ENCODE results near the gene EPB41L1.

Gene EPB41L1

DNA sequence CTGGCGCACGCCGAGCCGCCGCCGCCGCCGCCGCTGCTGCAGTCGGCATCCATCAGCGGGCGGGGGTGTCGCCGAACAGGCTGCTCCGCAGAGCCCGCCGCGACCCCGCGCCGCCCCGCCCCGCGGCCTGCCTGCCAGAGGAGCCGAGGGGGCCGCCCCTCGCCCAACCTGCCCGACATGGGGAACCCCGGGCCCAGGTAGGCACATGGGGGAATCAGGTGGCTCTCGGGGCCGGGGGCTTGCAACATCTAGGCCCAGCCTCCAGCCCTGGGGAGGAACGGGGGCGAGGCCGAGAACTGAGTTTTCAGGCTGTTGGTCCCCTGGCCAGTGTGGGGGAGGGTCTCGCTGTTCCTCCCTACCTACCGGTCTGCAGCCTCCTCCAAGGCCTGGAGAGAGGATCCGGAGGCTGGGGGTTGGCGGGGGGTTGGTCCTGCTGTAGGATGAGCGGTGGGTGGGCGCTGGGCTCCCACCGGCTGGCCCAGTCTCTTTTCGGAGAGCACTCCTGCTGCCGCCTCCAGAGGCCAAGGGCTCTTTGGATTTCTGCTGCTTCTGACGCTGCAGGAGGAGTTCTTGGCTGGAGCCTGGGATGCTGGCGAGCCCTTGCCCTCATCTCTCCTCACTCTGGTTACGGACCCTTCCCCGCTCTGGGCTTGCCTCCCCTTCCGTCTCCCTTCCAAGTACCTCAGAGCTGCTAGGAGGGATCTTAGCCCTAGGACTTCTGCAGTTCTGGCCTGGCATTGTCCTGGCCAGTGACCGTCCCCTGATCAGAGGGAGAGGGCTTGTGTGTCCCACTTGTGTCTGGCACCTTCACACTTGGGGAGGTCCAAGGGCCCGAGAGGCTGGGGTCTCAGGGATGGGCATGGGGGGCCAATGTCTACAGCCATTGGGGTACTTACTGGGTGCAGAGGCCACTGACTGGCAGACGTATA lies at the start of gene EPB41L1:
TSS of gene EPB41L1 (plus strand) at position 41 of the 929 bp plus-strand sequence. CDS start 19,038 bp downstream, outside the sequence.
- DNase-seq (ENCODE audit: low spot score), result no peak

DNA sequence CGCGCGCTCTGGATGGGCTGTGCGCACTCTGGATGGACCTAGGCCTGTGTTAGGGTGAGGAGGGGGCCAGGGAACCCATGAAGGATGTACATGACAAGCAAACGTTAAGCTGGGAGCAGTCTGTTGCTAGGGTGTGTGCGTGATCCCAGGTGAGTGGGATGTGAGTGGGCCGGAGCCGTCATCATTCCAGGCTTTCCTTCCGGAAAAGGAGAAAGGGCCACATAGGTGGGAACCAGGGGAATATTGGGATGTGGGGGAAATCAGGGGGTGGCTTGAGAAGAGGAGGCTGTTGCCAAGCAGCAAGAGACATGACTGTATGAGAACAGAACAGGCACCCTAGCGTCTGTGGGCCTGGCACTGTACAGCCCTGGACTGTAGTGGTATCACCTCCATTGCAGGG lies 49.7 kb upstream of the EPB41L1 start:
- DNase-seq (ENCODE audit: low spot score), result no peak

DNA sequence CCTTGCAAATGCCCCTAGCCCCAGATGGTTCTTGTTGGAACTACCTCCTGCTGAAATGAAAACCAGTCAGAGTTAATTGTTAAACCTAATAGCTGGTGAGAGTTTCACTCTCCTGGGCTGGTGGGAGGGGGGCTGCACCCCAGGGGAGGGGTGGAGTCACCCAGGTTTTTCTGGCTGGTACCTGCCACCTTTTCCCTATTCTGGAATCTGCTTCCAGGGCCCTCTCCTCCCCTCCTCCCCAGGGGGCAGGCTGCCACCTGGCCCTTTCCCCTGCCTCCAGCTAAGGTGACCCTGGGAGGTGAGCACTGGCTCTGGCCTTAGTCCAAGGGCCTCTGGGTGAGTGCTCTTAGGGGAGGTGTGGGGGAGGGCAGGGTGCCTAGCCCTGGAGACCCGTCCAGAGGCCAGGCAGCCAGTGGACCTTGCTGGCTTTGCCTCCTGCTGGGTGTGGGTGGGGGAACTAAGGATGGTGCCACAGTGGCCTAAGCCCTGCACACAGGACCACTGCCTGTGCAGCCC lies 48.8 kb upstream of the EPB41L1 start:
- DNase-seq (ENCODE audit: low spot score), result no peak

DNA sequence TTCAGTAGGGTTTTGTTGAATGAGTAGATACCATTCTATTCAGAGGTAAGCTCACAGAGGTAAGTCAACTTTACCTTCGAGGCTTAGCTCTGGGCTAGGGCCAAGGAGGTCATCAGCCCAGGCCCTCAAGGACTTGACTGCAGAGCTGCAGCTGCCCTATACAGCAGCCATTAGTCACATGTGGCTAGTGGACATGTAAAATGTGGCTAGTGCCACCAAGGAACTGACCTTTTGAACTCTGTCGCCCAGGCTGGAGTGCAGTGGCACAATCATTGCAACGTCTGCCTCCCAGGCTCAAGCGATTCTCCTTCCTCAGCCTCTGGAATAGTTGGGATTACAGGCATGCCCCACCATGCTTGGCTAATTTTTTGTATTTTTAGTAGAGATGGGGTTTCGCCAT lies 47.9 kb upstream of the EPB41L1 start:
- DNase-seq (ENCODE audit: low spot score), result no peak

DNA sequence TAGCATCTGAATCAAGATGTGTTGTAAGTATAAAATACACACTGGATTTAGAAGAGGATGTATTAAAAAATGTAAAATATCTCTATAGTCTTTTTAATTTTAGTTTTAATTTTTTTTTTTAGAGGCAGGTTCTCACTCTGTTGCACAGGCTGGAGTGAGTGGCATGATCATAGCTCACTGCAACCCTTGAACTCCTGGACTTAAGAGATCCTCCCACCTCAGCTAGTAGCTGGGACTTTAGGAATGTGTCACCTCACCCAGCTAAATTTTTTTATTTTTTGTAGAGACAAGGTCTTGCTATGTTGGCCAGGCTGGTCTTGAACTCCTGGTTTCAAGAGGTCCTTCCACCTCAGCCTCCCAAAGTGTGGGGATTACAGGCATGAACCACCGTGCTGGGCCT lies 46.7 kb upstream of the EPB41L1 start:
- no peak for DNase-seq (ENCODE audit: low spot score)

DNA sequence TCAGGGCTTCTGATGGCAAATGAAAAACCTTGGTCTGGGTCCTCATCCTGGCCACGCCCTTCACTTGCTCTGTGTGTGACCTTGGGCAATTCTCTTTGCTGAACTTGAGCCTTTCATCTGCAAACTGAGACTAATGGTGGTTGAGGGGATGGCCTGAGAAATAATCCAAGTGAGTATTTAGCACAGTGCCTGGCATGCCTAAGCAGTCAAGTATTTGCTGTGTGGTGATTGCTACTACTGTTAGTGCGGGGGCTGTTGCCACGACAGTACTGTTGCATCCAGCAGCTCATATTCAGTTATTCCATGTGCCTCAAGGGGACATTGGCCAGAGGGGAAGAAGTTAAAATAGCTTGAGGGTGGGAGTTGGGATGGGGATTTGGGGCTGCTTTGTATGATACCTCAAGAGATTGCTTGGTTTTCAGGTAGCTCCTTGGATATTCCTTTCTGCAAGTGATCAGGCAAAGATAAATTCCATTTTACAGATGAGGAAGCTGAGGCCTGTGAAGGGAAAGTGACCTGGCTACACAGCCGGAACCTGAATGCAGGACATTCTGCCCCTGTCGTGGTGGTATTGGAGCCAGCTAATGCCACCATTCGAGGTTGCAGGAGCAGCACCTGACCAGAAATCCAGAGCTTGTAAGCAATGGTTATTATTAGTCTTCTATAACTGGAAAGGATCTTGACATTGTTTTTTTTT lies 45.1 kb upstream of the EPB41L1 start:
- DNase-seq (ENCODE audit: low spot score), result no peak

DNA sequence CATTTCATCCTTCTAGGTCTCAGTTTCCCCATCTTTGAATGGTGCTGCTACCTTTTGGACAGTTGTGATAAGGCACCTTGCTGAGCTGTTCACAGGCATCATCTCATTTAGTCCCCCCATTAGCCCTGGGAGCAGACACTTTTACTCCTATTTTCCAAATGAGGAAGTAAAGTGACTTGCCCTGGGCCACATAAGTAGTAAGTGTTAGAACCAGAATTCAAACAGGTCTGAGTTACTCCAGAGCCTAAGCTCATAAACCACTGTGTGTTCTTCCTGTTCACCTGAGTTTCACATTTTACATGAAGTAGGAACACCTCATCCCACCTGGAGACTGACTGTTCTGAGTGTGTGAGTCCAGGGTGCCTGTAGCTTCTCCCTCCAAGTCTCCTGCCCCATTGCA lies 43.5 kb upstream of the EPB41L1 start:
- no peak for DNase-seq (ENCODE audit: low spot score)

DNA sequence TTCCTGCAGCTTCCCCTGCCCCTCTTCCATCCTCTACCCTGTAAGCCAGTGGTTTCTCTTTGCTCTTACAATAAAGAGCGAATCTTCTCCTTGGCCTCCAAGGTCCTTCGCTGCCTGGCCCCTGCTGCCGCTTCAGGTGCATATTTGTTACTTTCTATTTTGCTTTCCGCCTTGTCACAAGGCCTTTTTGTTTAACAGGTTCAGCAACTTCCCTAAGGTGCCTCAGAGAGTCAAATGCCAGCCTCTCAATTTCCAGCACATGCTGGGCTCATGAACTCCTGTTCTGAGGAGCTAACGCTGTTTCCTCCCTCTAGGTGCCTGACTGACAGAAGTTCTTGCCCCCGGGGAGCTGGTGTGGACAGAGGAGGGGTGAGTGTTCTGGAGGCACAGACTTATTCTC lies 42.4 kb upstream of the EPB41L1 start:
- DNase-seq (ENCODE audit: low spot score), result no peak

DNA sequence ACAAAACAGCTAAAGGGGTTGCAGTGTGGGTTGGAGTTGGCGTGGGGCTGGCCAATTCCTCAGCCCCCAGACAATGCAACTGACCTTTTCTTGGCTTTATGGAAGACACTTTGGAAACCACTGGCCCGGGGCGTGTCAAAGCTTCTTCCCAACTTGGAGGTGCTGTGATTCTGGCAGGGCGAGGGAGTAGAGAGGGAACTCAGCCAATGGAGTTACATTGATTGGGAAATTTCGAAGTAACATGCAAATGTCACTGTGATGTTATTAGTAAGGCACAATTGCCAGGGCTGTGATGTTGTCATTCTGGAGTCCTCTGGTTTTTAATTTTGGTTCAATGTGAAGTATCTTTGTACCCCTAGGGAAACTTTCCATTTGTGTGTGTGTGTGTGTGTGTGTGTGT lies 41.5 kb upstream of the EPB41L1 start:
- DNase-seq (ENCODE audit: low spot score), result no peak

DNA sequence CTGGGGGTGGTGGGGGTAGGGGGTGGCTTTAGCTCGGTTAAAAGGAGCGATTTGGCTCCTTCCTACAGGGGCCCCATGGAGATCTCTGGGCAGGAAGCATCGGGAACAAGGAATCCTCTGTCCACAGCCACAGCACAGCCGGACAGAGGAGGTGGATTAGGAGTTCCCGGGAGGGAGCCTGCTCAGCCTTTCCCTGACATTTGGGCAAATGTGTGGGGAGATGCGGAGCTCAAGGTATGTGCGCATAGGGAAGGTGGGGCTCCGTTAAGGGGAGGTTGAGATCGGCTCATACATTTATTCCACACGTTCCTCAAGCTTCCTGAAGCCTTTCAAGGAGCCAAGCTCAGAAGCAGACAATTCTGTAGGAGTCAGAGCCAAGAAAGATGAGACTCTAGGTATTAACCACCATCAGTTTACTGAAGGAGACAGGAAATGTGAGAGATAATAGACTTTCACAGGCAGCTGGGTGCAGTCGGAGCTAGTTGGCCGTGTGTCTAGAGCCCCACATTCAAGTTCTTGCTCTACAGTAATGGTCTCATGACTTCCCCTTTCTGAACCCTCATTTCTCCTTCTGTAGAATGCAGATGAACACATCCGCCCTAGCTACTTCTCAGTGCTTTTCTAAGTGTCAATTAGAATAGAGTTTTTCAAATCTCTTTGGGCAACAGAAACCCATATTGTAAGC lies 40.8 kb upstream of the EPB41L1 start:
- DNase-seq (ENCODE audit: low spot score), result no peak

DNA sequence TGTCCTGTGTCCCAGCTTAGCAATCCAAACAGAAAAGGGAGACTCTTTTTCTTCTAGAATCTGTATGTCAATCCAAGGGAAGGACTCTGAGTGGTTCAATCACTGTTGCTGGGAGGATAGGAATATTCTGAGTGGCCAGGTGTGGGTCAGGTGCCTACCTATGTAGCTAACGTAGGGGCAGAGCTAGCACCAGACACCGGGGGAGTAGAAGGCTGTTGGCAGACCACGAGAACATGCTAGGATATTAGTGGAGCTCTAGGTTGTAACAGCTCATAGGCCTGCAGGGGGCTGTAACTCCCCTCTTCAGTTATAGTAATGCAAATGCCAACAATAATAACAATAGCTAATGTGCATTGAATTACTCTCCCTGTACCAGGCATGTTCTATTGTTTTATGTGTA lies 39.8 kb upstream of the EPB41L1 start:
- no peak for DNase-seq (ENCODE audit: low spot score)

DNA sequence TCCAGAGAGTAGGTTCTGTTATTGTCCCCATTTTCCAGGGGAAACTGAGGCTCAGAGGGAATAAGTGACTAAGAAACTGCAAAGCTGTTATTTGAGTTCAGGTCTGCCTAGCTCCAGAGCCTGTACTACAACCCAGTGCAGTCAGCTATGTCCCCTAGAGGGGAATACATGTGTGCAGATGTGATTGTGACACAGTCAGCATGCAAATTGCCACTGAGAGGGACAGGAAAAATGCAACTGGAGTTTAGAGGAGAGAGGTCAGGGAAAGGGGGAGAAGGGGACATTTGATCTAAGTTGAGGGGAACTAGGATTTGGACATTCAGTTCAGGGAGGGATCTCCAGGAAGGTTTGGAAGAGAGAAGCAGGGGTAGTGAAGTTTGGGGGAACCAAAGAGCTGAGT lies 38.6 kb upstream of the EPB41L1 start:
- DNase-seq (ENCODE audit: low spot score), result no peak

DNA sequence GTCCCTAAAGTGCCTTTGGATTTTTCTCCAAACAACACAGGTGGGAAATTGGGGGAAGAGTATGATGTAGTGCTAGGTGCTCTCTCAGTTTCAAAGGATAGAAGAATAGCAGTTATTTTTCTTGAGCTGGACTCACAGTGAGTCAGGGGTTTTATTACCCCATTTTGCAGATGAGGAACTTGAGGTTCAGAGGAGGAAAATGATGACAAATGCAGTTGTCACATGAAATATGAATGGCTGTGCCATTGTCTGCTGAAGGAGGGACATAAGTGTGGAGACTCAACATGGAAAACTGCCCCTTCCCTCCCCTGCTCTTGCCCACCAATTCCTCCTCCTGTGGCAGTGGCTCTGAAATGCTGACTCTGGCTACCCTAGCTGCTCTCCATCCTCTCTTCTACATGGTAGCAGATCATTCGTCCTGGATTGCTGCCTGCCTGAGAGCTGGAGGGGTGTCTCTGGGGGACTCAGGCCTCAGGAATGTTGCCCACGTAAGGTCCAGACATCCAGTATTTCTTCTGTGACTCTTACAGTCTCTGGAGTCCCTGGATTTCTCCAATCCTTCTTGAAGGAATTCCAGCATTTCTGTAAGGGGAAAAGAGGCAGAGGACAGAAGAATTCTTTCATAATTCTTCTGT lies 37.6 kb upstream of the EPB41L1 start:
- DNase-seq (ENCODE audit: low spot score), result no peak

DNA sequence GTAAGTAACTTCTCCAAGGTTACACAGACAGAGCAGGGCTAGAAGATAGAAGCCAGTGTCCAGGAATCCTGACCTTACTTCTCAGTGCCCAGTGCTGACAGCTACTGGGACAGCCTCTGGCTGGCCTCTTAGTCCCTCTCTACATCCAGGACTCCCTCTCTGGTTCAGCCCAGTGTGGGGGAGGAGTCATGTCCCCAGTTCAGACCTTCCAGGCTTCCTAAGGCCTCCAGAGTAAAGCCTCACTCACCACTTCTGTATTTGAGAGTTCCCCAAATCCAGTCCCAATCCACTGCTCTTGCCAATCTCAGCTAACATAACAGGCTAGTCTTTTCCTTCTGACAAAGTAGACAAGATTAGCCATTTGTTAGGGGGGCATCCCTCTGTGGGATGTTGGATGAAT lies 36.9 kb upstream of the EPB41L1 start:
- no peak for DNase-seq (ENCODE audit: low spot score)

DNA sequence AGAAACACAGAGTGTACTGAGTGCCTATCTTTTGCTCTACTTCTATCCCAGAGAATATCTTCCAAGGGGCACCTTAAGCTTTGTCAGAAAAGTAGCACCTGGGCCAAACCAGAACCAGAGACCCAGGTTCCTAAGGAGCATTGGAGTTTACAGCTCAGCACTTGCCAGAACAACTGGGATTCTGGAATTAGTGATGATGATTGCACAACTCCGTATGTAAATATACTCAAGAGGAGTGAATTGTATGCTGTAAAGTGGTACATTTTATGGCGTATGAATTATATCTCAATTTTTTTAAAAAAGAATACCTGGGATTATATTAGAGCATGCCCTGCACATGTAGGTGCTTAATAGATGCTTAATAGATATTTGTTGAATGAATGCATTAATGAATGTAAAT lies 36.2 kb upstream of the EPB41L1 start:
- DNase-seq (ENCODE audit: low spot score), result no peak

DNA sequence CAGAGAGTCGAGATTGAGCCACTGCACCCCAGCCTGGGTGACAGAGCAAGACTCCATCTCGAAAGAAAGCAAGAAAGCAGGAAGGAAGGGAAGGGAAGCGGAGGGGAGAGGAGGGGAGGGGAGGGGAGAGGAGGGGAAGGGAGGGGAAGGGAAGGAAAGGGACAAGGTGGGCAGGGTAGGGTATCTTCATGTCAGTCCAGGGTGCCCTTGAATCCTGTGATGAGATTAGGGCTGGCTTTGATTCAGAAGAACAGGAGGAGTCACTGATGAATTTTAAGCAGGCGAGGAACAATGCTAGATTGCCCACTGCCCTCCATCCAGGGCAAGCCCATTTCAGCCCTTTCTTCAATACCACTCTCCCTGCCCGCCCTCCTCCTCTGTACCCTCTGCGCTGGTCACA lies 35.0 kb upstream of the EPB41L1 start:
- DNase-seq (ENCODE audit: low spot score), result no peak

DNA sequence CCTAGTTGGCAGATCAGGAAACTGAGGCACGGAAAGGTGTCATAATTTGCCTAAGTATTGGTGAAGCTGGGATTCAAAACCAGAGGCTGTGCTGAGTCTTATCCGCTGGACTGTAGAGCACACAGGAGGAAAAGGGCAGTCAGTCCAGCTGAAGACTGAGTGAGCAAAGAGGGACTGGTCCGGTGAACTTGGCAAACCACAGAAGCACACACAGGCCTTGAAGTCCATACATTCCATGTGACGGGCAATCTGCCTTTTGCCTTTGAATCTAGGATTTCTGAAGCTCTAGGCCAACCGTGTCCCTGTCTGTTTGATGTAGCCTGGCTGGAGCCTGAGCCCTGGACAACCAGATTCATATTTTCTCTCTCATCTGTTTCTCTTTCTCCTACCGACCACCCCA lies 34.3 kb upstream of the EPB41L1 start:
- DNase-seq (ENCODE audit: low spot score), result no peak

DNA sequence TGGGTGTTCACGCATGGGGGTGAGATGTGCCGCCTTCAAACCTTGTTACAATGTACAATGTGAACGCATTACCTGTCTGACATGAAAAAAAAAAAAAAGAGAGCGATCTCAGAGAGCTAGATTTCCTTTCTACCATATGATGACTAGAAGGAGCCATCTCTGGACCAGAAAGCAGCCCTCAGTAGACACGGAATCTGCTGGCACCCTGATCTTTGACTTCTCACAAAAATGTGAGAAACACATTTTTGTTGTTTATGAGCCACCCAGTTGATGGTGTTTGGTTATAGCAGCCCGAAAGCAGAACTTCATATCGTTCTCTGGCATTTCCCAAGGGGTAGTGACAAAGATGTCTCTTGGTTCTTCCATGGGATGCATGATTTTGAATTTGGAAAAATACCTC lies 33.5 kb upstream of the EPB41L1 start:
- no peak for DNase-seq (ENCODE audit: low spot score)

DNA sequence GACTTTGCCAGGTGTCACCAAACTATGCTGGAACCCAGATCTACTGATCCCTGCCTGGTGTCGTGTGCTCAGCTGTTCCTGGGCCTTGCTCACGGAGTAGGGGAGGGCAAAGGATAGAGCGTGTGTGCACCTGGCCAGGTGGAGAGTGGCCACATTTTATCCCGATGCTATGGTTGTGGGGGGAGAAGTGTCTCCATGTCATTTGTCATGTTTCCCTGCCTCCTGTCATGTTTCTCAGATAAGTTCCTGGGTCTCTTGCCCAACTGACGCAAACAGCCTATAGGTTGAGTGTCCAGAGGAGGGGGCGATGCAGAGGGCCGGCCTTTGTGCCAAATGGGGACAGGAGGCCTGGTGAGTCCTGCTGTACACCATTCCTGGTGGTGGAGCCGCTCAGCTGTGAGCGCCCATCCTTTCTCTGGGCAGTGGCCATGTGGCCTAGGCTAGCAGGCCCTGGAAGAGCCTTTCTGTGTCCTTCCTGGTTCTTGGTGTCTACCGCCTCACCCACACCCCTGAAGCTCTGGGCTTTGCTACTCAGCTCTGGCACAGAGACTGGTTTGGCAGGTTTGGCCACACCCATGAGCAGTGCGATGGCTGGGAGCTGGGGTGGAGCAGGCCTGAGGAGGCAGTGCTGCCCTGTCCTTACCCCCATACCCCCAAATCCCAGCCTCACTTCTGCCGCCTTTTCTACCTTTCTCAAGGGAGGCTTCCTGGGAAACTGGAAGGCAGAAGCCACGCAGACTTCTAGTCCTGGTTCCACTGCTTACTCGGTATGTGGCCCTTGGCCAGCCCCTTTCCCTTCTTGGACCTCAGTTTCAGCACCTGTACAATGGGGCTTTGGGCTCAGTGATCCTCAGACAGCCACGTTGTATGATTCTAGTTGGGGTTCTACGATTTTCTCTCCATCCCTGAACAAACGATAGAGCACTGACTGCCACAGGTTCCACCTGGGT lies 32.3 kb upstream of the EPB41L1 start:
- DNase-seq (ENCODE audit: low spot score), result peak; percentile 85

DNA sequence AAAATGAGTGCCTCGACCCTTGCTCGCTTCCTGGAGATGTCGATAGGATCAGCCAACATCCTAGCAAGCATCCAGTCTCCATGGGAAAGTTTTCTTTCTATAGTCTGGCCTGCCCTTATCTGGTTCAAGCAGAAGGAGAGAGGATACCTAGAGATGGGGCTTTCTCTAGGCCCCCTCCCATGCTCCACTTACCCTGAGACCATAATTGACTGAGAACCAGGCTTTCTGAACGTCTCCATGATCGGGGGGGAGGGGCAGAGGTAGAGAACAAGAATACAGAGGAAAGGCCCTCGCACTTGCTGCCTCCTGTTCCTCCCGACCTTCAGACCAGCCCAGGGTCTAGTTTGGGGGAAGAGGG lies 31.6 kb upstream of the EPB41L1 start:
- DNase-seq (ENCODE audit: low spot score), result no peak

DNA sequence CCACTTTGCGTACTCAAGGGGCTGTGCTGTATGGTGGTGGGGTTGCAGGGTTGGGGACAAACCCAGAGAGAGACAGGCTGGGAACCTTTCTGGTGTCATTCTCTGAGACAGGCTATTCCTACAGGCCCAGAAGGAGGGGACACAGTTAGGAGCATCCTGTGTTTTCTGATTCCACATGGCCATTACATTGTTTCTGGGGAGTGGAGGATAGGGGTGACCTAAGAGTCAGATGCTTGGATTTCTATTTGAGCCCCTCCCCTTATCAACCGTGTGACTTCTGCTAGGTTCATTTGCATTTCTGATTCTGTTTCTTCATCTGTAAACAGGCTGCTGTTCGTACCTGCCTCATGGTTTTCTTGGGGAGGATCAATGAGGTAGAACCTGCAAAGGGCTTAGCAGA lies 29.4 kb upstream of the EPB41L1 start:
- no peak for DNase-seq (ENCODE audit: low spot score)

All from LoVo (cell line).